ENCODE results near the gene AP4M1.
A peak's percentile ranks its signal among the peaks of the same experiment; 100 is the strongest.

The AP4M1 gene

GRCh38 chr7:100102950-100103840, 1.8 kb downstream of the AP4M1 start:
- in situ Hi-C loops (cut with HindIII; ENCODE audit: low pct_unique_long_range_greater_than_20kb, low sequenced_read_pairs) = no loop called here
- no peak for TF ChIP-seq JUND (IDR thresholded peaks at IDR 0.05; ENCODE audit: low read depth)
- DNase-seq (ENCODE audit: low read depth in 1 of 2, low spot score in 1 of 2) = no peak

GRCh38 chr7:100105534-100105933, 4.1 kb downstream of the AP4M1 start:
- in situ Hi-C loops (cut with HindIII; ENCODE audit: low pct_unique_long_range_greater_than_20kb, low sequenced_read_pairs) = no loop called here
- TF ChIP-seq JUND (IDR thresholded peaks at IDR 0.05; ENCODE audit: low read depth) = no peak
- DNase-seq (ENCODE audit: low read depth in 1 of 2, low spot score in 1 of 2) = no peak

- TF ChIP-seq JUND (IDR thresholded peaks at IDR 0.05; ENCODE audit: low read depth) = no peak
- DNase-seq (ENCODE audit: low read depth in 1 of 2, low spot score in 1 of 2) = no peak
- in situ Hi-C loops (cut with HindIII; ENCODE audit: low pct_unique_long_range_greater_than_20kb, low sequenced_read_pairs) = no loop called here
Observed at GRCh38 chr7:100106633-100107032, 5.2 kb downstream of the AP4M1 start.

GRCh38 chr7:100107125-100107737, 5.8 kb downstream of the AP4M1 start:
- in situ Hi-C loops (cut with HindIII; ENCODE audit: low pct_unique_long_range_greater_than_20kb, low sequenced_read_pairs) = no loop called here
- no peak for TF ChIP-seq JUND (IDR thresholded peaks at IDR 0.05; ENCODE audit: low read depth)
- no peak for DNase-seq (ENCODE audit: low read depth in 1 of 2, low spot score in 1 of 2)

GRCh38 chr7:100107890-100108289, 6.4 kb downstream of the AP4M1 start:
- TF ChIP-seq JUND (IDR thresholded peaks at IDR 0.05; ENCODE audit: low read depth) = no peak
- in situ Hi-C loops (cut with HindIII; ENCODE audit: low pct_unique_long_range_greater_than_20kb, low sequenced_read_pairs) = no loop called here
- no peak for DNase-seq (ENCODE audit: low read depth in 1 of 2, low spot score in 1 of 2)

GRCh38 chr7:100109521-100110163, 8.2 kb downstream of the AP4M1 start:
- TF ChIP-seq JUND (IDR thresholded peaks at IDR 0.05; ENCODE audit: low read depth) = no peak
- DNase-seq (ENCODE audit: low read depth in 1 of 2, low spot score in 1 of 2) = no peak
- in situ Hi-C loops (cut with HindIII; ENCODE audit: low pct_unique_long_range_greater_than_20kb, low sequenced_read_pairs) = no loop called here

GRCh38 chr7:100111156-100111555, 9.7 kb downstream of the AP4M1 start:
- no peak for TF ChIP-seq JUND (IDR thresholded peaks at IDR 0.05; ENCODE audit: low read depth)
- no peak for DNase-seq (ENCODE audit: low read depth in 1 of 2, low spot score in 1 of 2)
- in situ Hi-C loops (cut with HindIII; ENCODE audit: low pct_unique_long_range_greater_than_20kb, low sequenced_read_pairs) = no loop called here

GRCh38 chr7:100111914-100112313, 10.5 kb downstream of the AP4M1 start:
- TF ChIP-seq JUND (IDR thresholded peaks at IDR 0.05; ENCODE audit: low read depth) = no peak
- no peak for DNase-seq (ENCODE audit: low read depth in 1 of 2, low spot score in 1 of 2)
- in situ Hi-C loops (cut with HindIII; ENCODE audit: low pct_unique_long_range_greater_than_20kb, low sequenced_read_pairs) = no loop called here

GRCh38 chr7:100115026-100115425, 13.6 kb downstream of the AP4M1 start:
- no peak for TF ChIP-seq JUND (IDR thresholded peaks at IDR 0.05; ENCODE audit: low read depth)
- in situ Hi-C loops (cut with HindIII; ENCODE audit: low pct_unique_long_range_greater_than_20kb, low sequenced_read_pairs) = no loop called here
- DNase-seq (ENCODE audit: low read depth in 1 of 2, low spot score in 1 of 2) = no peak

GRCh38 chr7:100118388-100119071, 17.1 kb downstream of the AP4M1 start:
- in situ Hi-C loops (cut with HindIII; ENCODE audit: low pct_unique_long_range_greater_than_20kb, low sequenced_read_pairs) = no loop called here
- TF ChIP-seq JUND (IDR thresholded peaks at IDR 0.05; ENCODE audit: low read depth) = no peak
- DNase-seq (ENCODE audit: low read depth in 1 of 2, low spot score in 1 of 2) = no peak

GRCh38 chr7:100119072-100119969, 17.9 kb downstream of the AP4M1 start, which contains the start of the genes CNPY4 and TAF6:
CNPY4 (plus strand) TSS chr7:100119634; CDS start chr7:100119745, 111 bp downstream.
TAF6 (minus strand) TSS chr7:100119358; CDS start chr7:100114209, 5,149 bp downstream.
- TF ChIP-seq JUND (IDR thresholded peaks at IDR 0.05; ENCODE audit: low read depth) = no peak
- peak; percentile 86 to 95 for DNase-seq (ENCODE audit: low read depth in 1 of 2, low spot score in 1 of 2)
- in situ Hi-C loops (cut with HindIII; ENCODE audit: low pct_unique_long_range_greater_than_20kb, low sequenced_read_pairs) = no loop called here

Data from T47D (cell line).